HG03103 (cell line): ENCODE measurements around the gene NPAS4.
"Not testable (repeated sequence)": the region's sequence is repeated elsewhere in the genome, so short reads cannot be mapped to it uniquely, and the experiment has no call there.

Source experiments
- ATAC-seq: cut with Tn5 transposase; IDR thresholded peaks from one replicate; pipeline ENCODE4 v1.9.1; 2021; ENCODE audit warnings: low read depth; ENCODE audit not compliant: unreplicated experiment

NPAS4 gene

DNA sequence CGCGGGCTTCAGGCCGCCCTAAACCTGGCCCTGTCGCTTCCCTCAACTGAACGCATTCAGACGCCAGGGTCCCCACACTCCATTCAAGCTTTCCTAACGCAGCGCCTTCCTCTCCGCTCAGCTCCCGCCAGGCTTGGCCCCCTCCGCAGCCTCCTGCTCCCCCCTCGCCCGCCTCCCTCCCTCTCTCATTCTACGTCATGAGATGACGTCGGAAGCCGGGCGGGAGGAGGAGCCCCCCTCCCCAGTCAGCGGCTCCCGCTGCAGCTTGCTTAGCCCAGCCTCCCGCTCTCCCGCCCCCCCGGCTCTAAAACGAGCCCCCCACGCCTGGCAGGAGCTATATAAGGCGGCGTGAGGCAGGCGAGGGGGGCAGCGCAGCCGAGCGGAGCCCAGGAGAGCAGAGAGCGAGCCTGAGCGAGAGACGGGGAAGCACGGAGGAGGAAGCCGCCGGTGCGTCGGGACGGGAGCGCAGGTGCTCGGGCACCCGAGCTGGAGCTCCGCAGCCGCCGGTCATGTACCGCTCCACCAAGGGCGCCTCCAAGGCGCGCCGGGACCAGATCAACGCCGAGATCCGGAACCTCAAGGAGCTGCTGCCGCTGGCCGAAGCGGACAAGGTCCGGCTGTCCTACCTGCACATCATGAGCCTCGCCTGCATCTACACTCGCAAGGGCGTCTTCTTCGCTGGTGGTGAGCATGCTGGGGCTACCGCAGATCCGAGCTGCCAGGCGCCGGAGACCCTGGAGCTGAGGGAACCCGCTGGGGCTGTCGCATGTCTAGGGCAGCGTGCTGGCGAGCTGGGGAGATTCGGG is at the start of gene NPAS4:
TSS of gene NPAS4 (plus strand) at position 365 of the 806 bp plus-strand sequence. CDS start at position 510, 145 bp downstream.
- no peak for ATAC-seq

DNA sequence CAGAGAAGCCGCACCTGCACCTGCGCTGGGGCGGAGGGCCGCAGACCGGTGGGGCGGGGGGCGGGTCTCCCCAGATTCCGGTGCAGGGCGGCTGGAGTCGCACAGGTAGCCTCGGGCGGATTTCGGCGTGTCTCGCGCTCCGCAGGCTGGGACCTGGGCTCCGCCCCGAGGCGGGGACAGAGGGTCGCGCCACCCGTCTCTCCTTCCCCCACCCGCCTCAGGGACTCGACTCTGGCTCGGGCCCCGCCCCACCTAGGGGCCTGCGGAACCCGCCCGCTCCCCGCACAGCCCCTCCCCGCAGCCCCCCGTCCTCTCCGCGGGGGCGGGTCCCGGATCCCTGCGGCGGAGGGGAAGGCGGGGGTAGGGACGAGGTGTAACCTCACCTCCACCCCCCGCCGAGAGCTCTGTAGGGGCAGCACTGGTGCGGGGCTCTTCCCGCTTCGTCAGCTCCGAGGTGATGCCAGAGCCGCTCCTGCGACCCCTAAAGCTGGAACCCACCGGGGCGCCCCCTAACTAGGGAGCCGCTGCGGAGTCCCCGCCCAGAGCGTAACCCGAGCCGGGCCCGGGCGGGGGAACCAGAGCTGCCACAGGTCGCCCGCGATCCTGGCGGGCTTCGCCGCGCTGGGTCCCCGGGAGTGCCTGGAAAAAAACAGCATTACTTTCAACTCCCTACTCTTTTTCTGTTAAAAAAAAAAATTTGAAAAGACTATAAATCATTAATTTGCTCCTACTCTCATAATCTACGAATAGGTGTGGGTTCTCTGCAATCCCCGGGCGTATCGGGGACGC is 49.0 kb upstream of the NPAS4 start, which contains the start of gene SLC29A2:
TSS of gene SLC29A2 (minus strand) at position 134 of the 789 bp plus-strand sequence. CDS start 169 bp downstream, outside the sequence.
- ATAC-seq: peak; percentile 49

DNA sequence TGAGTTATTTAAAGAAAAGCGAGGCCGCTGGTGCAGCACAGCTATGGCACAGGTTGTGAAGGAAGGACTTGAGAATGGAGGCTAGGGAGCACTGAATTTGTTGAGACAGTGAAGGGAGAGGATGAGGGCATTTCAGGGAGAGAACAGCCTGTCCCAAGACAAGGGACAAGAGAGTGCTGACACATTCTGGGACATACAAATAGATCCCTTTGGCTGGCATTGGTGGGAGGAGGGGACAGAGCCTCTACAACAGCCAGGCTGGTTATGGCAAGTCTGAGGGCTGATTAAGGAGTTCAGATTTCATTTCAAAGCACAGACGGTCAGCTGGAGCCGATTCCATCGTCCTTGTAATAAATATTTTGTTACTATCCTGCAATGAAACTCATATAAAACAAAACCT is 47.6 kb upstream of the NPAS4 start:
- ATAC-seq: no peak

DNA sequence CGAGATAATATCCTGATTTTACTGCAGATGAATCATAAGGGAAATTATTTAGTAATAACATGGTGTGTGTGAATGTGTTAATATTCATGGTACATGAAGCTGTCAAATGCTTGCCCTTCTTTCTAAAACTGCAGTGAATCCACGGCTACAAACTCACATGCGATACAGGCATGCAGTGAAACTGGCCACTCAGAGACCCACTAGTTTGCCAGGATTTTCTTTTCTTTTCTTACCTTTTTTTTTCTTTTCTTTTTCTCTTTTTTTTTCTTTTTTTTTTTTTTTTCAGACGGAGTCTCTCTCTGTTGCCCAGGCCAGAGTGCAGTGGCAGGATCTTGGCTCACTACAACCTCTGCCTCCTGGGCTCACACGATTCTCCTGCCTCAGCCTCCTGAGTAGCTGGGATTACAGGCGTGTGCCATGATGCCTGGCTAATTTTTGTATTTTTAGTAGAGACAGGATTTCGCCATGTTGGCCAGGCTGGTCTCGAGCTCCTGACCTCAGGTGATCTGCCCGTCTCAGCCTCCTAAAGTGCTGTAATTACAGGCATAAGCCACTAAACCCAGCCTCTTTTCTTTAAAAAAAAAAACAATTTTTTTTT is 47.0 kb upstream of the NPAS4 start:
- ATAC-seq: not testable (repeated sequence)

DNA sequence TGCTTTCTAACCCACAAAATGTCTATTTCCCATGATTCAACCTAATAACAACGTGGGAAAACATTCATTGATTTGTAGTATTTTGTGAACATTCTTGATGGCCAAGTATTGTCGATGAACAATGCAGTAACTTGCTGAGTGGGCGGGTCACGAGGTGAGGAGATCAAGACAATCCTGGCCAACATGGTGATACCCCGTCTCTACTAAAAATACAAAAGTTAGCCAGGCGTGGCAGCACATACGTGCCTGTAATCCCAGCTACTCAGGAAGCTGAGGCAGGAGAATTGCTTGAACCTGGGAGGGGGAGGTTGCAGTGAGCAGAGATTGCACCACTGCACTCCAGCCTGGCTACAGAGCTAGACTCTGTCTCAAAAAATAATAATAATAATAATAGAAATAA is 40.6 kb upstream of the NPAS4 start:
- not testable (repeated sequence) for ATAC-seq

DNA sequence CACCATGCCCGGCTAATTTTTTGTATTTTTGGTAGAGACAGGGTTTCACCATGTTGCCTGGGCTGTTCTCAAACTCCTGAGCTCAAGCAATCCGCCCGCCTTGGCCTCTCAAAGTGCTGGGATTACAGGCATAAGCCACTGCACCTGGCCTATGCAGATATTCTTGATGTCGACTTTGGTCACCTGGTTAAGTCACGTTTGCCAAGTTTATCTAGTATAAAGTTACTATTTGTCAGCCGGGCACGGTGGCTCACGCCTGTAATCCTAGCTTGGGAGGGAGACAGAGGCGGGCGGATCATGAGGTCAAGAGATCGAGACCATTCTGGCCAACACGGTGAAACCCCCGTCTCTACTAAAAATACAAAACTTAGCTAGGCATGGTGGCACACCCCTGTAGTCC is 36.5 kb upstream of the NPAS4 start:
- ATAC-seq: not testable (repeated sequence)

DNA sequence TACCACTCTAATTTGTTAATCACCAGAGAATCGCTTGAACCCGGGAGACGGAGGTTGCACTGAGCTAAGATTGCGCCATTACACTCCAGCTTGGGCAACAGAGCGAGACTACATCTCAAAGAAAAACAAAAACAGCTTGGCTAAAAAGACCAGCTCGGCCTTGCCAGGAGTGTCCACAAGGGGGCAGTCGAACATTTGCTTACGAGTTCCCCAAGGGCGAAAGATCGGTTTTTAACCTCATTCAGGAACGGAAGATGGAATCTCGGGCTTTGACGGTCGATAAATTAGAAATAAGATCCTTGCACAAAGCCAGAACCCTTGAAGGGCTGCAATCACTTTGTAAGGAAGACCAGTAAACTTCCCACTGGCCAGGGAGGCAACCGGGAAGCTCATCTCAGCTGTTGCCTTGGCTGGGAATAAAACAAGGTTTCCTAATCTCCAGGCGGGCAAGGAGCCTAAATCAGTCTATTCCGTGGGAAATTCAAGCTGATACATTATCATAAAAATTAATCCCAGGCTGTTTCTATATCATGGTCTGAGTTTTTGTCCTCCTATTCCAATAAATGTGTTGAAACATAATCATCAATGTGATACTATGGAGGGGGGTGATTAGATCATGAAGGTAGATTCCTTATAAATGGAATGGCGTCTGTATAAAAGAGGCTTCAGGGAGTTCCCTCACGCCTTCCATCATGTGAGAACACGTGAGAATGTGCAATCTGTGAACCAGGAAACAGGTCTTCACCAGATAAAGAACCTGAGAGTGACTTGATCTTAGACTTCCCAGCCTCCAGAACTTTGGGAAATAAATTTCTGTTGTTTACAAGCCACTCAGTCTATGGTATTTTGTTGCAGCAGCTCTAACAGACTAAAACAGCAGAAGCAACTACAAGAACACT is 34.4 kb upstream of the NPAS4 start:
- ATAC-seq: no peak

DNA sequence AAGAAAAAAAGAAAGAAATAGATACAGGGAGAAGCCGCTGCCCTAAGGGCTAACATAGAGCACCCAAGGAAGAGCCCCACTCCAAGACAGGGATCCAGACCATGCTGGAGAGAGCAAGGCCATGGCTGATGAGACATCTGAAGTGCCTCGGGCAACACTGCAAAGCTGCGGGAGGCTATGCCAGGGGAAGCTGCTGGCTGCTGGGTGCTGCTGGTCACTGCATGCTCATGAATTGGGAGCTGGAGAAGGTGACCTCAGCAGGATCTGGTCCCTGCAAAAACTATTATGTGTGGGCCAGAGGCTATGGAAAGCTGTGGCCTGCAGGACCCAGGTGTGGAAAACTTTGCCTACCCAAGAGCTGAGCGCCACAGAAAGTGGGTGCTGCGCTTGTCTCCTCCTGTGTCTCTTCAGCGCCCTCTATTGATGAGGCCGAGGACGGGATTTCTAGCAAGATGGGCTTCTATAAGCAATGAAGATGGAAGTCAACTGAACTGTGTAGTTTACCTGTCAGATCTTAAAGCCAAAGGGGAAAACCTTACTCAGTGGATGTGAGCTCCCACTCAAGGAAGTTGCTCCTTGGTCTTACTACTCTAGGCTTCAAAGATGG is 32.0 kb upstream of the NPAS4 start:
- ATAC-seq: no peak

DNA sequence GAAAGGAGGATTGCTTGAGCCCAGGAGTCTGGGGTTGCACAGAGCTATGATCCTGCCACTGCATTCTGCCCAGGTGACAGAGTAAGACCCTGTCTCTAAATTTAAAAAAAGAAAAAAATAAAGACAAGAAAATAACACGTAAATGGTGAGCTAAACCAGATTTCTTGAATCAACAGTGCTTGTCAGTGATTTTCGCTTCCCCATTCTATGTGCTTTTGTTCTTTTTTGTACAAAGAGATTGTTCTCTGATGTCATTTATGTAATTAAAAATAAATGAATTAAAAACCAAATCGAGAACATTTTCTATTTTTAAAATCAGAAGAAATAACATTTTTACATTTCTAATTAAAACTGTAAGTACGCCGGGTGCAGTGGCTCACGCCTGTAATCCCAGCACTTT is 29.5 kb upstream of the NPAS4 start:
- ATAC-seq: no peak

DNA sequence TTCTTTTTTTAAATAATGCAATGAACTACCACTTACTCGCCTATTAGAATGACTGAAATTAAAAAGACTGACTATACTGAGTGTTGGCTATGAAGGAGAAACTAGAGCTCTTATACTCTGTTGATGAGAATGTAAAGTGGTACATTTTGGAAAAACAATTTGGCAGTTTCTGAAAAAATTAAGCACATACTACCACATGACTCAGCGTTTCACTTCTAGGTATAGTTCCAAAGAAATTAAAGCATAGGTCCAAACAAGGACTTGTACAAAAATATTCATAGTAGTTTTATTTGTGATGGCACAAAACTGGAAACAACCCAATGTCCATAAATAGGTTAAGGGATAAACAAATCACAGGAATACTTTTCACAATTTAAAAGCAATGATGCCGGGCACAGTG is 26.9 kb upstream of the NPAS4 start:
- ATAC-seq: no peak

DNA sequence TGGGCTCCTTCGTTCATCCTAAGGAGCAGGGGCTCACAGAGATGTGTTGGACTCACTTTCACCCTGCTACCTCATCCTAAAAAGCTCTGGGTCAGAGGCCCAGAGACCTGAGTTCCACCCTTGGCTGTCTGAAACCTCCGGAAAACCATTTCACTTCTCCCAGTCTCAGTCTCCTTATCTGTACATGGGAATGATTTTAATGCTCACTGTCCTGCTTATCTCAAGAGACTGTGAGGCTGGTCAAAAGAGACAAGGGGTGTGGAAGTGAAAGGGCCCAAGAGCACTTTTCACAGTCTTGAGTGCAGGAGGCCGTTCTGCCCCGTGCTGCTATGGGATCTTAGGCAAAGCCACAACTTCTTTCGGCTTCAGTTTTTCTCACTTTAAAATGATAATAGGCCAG is 13.2 kb upstream of the NPAS4 start:
- no peak for ATAC-seq

DNA sequence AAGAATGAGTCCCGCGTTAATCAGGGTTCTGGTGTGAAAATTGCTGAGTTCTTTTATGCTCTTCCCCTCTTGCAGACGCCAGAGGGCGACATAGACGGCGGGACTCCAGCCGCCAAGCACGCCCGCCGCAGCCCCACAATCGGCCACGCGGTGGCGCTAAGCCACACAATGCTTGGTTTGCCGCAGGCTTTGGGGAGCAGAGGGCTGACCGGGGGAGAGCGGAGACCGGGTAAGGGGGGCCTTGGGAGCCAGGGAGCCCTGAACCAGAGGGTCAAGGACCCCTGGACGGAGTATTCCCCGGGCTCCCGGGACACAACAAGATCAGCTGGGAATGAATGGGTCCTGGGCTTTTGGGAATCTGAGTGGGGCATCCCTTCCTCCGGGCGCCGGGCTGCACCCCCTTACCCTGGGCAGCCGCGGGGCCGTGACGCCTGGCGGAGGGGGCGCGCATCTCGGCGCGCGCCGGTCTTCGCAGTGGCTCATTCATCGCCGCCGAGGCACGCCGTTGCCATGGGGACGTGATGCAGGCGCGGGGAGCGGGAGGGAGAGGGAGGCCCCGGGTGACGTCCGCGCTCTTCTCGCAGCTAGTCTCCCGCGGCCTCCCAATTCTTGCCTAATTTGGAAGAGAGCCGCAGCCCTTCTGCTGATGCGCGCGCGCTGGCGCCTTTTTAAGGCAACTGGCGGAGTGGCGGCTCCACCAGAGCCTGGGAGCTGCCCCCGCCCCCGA is 12.2 kb upstream of the NPAS4 start:
- no peak for ATAC-seq

DNA sequence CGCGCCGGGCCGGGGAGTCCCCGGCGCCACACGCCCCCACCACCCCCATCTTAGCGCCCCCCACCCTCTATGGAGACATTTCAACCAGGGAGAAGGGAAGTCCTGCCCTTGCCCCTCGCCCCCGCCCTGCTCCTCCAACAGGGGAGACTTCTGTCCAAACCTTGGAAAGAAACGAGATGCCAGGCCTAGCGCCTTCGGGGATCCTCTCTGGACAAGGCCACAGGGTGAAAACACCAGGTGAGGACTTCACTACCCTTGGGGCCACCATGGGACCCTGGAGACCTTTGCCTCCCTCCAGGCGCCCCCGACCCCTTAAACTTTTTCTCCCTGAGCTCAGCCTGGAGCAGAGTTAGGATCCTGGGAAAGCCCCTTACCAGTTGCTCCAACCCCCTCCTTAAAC is 11.6 kb upstream of the NPAS4 start:
- no peak for ATAC-seq

DNA sequence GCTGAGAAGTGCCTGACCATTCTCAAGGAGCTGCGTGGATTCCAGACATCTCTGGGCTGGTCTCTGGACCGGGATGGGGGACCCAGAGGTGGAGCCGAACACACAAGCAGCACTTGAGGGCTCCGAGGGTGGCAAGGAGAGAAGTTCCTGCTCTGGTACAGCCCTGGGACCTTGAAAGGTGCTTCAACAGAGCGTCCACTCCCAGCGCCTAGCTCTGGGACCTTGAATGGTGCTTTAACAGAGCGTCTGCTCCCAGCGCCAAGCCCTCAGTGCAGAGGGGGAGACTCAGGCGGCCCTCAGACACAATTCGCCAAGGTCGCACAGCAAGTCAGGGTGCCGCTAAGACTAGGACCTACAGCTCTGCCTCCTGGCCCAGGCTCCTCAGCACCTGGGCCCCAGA is 10.6 kb upstream of the NPAS4 start:
- ATAC-seq: no peak

DNA sequence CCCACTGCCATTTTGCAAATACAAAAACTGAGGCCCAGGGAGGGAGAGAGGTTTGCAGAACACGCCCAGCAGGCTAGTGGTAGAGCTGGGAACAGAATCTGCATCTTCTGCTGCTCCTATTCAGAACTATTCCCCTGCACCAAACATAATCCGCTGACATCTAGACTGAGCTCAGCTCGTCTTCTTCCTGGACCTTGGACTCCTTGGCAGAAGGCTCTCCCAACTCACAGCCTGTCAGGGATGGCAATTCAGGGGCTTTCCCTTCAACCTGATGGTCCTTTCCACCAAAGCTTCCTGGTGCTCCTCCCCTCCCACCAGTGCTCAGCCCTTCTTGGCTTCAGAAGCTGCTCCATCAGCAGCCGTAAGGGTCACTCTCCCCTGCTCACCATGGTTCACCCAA is 9.5 kb upstream of the NPAS4 start:
- ATAC-seq: no peak

DNA sequence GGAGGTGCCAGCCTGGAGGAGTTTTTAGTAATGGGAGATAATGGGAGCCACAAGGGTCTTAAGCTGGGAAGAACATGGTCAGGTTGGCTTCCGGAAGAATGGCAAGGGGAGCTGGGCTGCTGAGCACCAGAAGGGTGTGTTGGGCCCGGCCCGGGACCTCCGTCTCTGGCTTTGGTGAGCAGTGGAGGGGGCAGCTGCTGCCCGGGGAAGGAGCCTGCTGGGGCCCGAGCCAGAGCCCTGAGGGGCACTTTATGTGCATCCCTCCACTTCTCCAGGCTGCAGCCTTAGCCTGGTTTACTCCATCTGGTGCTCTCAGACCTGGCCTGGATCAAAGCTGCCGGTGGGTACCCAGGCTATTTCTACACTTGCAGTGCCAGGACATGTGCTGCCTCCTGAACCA is 8.7 kb upstream of the NPAS4 start:
- ATAC-seq: no peak

DNA sequence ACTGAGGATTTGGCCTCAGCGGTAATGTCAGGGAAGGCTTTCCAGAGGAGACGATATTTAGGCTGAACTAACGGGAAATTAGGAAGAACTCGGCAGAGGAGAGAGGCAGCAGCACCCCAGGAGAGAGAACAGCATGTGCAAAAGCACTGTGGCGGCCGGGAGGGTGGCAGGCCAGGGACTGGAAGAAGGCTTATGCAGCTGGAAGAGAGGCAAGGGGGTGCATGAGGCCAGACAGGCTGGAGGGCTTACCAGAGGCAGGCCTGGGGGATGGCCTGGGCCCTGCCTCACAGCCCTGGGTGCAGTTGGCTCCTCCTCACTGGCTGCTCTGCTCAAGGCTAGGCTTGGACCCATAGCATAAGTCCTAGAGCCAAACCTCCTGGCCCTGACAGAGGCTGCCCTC is 7.7 kb upstream of the NPAS4 start:
- no peak for ATAC-seq

DNA sequence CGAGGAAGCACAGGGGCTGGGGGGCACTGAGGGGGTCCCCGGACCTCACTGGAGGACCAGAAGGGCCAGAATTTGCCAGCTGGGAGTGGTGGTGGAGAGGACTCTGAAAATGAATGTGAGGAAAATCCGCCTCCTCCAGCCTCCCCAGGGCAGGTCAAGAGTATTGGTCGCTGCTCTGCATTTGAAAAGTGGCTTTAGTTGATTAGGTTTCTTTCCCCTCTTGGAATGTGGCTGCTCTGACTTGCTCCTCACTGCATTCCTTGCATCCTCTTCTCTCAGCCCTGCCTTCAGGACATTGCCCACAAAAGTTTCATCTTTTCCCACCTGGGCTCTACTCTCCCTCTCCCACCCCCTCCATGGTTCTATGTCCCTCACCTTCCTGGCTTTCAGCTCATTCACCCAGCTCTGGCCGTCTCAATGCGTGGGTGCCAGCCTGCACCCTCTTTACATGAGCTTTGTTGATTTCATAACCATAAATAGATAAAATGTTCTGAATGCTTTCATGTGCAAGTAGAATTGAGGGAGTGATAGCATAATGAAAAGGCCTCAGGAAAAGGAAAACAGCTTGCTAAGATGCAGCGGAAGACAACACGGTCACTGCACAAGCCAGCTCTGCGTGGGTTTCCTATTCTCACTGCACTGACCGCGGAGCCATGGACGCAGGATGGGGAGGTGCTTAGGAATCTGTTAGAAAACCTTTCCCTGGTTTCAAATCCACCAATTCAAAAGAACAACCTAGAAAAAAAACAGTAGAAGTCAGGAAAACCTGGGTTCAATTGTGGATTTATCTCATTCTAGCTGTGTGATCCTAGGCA is 6.5 kb upstream of the NPAS4 start:
- no peak for ATAC-seq
